Effector memory CD4-positive, alpha-beta T cell (primary cell): ENCODE measurements around the gene ATP5PD.
A peak's percentile ranks its signal among the peaks of the same experiment; 100 is the strongest.
"Not testable (repeated sequence)": the region's sequence is repeated elsewhere in the genome, so short reads cannot be mapped to it uniquely, and the experiment has no call there.

ENCODE experiments used
- DNase-seq, 3 donors: peaks; one replicate each; pipeline ENCODE4 v3.0.0-alpha.2; 2020
- H3K27ac ChIP-seq: 2 replicates; pipeline ENCODE4 v1.7.0; 2013; ENCODE audit warnings: mild to moderate bottlenecking, low read length, moderate library complexity; ENCODE audit not compliant: insufficient read depth, poor library complexity, severe bottlenecking
- H3K27me3 ChIP-seq: replicated peaks from 2 replicates; pipeline ENCODE4 v1.7.0; 2013; ENCODE audit warnings: mild to moderate bottlenecking, low read length; ENCODE audit not compliant: insufficient read depth, control insufficient read depth, poor library complexity, severe bottlenecking
- H3K36me3 ChIP-seq: 2 replicates; pipeline ENCODE4 v1.7.0; 2013; ENCODE audit warnings: mild to moderate bottlenecking, low read length, moderate library complexity; ENCODE audit not compliant: control insufficient read depth, insufficient read depth
- H3K4me1 ChIP-seq: 2 replicates; pipeline ENCODE4 v1.7.0; 2013; ENCODE audit warnings: low read length, mild to moderate bottlenecking; ENCODE audit not compliant: control insufficient read depth, insufficient read depth, poor library complexity, severe bottlenecking
- H3K4me3 ChIP-seq: 2 replicates; pipeline ENCODE4 v1.7.0; 2013; ENCODE audit warnings: low read length, low read depth, mild to moderate bottlenecking; ENCODE audit not compliant: insufficient read depth, poor library complexity, severe bottlenecking
- H3K9me3 ChIP-seq: 2 replicates; pipeline ENCODE4 v1.7.0; 2013; ENCODE audit warnings: mild to moderate bottlenecking, low read length, moderate library complexity; ENCODE audit not compliant: control insufficient read depth

ATP5PD gene

GRCh38 chr17:75049706-75050105, 2.9 kb upstream of the ATP5PD start:
- Histone ChIP-seq H3K27ac (no peak overlapping the region), H3K4me3 (no peak overlapping the region), H3K27me3 (no peaks in the 10 kb centered on the region), H3K9me3 (no peaks in the 10 kb centered on the region), H3K4me1 (peaks cover 10% of the 10 kb centered on the region), H3K36me3 (peaks cover 25% of the 10 kb centered on the region)
- no peak for DNase-seq

DNA sequence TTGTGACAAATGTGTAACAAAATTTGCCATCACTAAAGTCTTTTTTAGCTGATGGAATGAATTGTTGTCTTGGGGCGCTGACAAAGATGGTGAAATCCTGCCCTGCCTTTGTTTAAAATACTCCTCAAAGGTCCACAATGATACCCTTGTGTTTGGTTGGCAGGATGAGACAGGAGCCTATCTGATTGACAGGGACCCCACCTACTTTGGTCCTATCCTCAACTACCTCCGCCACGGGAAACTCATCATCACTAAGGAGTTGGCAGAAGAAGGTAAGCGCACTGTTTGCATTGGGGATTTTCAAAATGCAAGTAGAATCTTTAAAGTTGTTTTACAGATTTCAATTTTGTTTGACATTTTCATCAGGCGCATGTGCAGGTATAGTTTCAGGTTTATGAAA, 2.3 kb upstream of the ATP5PD start:
- Histone ChIP-seq H3K9me3 (no peaks in the 10 kb centered on the region), H3K36me3 (peaks cover 22% of the 10 kb centered on the region), H3K4me3 (no peak overlapping the region), H3K27ac (no peak overlapping the region), H3K27me3 (no peaks in the 10 kb centered on the region), H3K4me1 (peaks cover 10% of the 10 kb centered on the region)
- DNase-seq = no peak

DNA sequence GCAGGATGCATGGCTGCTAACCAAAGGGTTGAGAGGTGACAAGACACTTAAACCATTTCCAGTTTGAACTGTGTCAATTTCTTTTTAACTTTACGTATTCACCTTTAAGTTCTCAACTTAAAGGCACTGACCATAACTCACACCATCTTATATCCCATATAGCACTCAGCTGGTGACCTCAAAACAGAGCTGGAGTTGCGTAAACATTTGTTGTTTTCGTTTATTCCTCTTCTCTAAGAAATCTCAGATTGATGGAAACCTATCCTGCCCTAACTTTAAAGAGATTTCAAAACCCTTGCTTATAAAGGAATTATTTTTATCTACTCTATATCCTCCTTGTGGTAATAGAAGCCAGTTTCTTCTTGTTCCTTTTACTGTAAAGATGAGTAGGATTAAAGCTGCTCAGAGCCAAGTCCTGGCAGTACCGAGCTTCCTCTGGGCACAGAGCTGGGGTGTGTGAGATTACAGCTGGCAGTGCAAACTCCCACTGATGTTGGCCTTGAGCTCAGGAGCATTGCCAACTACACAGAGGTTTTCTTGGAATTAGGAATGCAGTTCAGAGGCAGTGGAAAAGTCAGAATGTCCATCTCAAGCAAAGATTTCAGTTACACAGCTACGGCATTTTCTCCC, 1.6 kb upstream of the ATP5PD start:
- Histone ChIP-seq H3K36me3 (peaks cover 16% of the 10 kb centered on the region), H3K4me1 (peaks cover 10% of the 10 kb centered on the region), H3K27ac (peak overlapping the region; percentile 58), H3K27me3 (no peaks in the 10 kb centered on the region), H3K9me3 (no peaks in the 10 kb centered on the region), H3K4me3 (peak overlapping the region; percentile 100)
- no peak for DNase-seq

DNA sequence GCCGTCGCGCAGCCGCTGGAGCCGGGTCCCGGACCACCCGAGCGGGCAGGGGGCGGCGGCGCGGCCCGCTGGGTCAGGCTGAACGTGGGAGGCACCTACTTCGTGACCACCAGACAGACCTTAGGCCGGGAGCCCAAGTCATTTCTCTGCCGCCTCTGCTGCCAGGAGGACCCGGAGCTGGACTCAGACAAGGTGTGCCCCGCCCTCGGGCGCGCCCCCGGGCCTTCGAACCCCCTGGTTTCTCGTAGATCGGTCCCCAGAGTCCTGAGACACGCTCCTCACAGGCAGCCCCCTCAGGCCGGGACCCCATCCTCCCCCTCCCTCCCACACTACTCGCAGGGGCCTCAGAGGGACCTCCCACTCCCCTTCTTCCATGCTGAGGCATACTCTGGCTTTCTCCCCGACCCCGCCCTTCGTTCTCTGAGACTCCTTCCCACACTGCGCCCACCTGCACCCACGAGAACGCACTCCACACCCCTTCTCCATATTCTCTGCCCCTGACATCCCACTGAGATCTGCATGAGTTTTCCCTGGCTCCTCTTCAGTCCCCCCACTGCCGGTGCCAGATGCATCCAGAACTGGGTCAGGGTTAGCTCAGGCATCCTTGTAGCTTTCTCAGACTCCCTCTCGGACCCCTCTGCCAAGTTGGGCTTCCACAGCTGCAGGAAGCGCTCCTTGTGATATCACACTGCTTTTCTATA, 779 bp upstream of the ATP5PD start:
- H3K27me3 ChIP-seq = no peaks in the 10 kb centered on the region
- H3K4me3 ChIP-seq = peak overlapping the region; percentile 100
- H3K36me3 ChIP-seq = peaks cover 8% of the 10 kb centered on the region
- no peaks in the 10 kb centered on the region for H3K9me3 ChIP-seq
- peak overlapping the region; percentile 58 for H3K27ac ChIP-seq
- H3K4me1 ChIP-seq = peaks cover 10% of the 10 kb centered on the region
- DNase-seq = no peak

GRCh38 chr17:75045946-75046406, 793 bp downstream of the ATP5PD start:
- not testable (repeated sequence) for H3K9me3 ChIP-seq, H3K4me1 ChIP-seq, H3K27me3 ChIP-seq, DNase-seq
- H3K36me3 ChIP-seq = peaks cover 12% of the 10 kb centered on the region
- peak overlapping the region; percentile 87 for H3K27ac ChIP-seq
- peak overlapping the region; percentile 100 for H3K4me3 ChIP-seq

DNA sequence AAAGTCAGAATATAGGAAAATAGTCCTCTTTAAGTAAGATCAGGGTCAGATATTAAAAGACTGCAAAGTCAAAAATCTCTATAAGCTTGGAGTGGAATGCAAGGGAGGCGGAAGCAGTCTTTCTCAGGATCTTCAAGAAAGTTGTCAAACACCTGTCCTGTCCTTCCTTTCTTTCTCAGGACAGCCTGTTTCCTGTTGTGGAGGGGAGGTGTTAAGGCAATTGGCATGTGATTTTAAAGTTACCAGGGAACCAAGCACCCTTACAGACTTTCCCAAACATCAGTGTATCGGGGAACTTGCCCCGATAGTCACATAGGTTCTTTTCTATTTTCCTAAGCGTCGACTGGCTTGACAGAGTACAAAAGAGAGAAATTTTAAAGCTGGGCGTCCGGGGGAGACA, 2.1 kb downstream of the ATP5PD start:
- Histone ChIP-seq H3K27me3 (no peaks in the 10 kb centered on the region), H3K27ac (no peak overlapping the region), H3K4me3 (no peak overlapping the region), H3K36me3 (peaks cover 25% of the 10 kb centered on the region), H3K4me1 (peaks cover 10% of the 10 kb centered on the region), H3K9me3 (no peaks in the 10 kb centered on the region)
- no peak for DNase-seq

DNA sequence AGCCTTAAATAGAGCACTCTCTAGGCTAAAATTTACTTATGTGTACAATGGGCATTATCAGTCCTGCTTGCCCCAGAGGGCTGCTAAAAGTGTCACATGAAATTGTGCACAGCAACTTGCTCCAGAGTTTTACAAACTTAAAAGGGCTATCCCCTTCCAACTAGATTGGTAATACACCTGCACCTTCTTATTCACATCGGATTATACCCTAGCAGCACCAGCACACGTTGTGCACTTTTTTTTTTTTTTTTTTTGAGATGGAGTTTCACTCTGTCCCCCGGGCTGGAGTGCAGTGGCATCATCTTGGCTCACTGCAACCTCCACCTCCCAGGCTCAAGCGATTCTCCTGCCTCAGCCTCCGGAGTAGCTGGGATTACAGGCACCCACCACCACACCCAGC, 3.0 kb downstream of the ATP5PD start:
- H3K4me1 ChIP-seq, H3K9me3 ChIP-seq, H3K27ac ChIP-seq, H3K4me3 ChIP-seq, H3K27me3 ChIP-seq, DNase-seq: not testable (repeated sequence)
- H3K36me3 ChIP-seq = peaks cover 34% of the 10 kb centered on the region

DNA sequence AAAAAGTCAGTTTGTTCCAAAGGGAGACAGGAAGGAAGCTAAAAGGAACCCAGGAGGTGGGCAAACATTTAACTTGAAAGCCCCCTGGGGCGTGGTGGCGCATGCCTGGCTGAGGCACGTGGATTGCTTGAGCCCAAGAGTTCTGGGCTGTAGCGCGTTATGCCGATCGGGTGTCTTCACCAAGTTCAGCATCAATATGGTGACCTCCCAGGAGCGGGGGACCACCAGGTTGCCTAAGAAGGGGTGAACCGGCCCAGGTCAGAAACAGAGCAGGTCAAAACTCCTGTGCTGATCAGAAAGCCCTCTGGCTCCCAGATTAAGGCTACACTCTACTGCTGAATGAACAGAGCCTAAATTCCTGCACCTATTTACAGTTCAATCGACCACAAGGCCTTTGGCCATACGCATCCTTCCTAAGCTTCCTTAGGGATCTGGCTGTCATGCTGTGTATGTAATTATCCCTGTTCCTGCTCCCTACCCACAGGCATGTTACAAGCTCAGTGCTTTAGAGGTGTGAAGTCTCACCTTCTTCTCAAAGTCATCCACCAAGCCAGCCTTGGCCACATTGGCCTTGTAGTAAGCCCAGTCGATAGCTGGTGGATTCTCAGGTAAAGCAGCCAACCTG, 5.0 kb downstream of the ATP5PD start:
- Histone ChIP-seq H3K9me3 (no peaks in the 10 kb centered on the region), H3K4me1 (peaks cover 5% of the 10 kb centered on the region), H3K4me3 (no peak overlapping the region), H3K27me3 (no peaks in the 10 kb centered on the region), H3K36me3 (peaks cover 40% of the 10 kb centered on the region), H3K27ac (no peak overlapping the region)
- DNase-seq = no peak

DNA sequence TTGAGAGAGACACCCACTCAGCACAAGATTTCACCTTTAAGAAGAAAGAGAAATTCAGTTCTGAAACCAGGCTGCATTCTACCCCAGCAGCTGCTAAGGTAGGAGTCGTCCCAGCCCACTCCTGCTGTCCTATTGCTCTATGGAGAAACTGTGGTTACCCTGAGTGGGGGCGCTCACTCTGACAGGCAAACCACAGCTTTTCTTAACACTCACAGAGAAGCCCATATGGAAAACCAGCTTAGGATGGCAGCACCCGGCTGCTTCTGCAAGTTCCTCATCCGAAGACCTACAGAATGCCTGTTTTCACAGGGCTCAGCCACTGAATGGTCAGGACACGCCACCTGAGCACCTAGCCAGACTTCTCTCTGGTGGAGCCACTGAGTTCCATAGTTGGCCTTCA, 7.5 kb downstream of the ATP5PD start:
- H3K4me1 ChIP-seq = peaks cover 26% of the 10 kb centered on the region
- H3K27me3 ChIP-seq = no peaks in the 10 kb centered on the region
- no peaks in the 10 kb centered on the region for H3K9me3 ChIP-seq
- no peak overlapping the region for H3K4me3 ChIP-seq
- DNase-seq = no peak
- peaks cover 40% of the 10 kb centered on the region for H3K36me3 ChIP-seq
- no peak overlapping the region for H3K27ac ChIP-seq

DNA sequence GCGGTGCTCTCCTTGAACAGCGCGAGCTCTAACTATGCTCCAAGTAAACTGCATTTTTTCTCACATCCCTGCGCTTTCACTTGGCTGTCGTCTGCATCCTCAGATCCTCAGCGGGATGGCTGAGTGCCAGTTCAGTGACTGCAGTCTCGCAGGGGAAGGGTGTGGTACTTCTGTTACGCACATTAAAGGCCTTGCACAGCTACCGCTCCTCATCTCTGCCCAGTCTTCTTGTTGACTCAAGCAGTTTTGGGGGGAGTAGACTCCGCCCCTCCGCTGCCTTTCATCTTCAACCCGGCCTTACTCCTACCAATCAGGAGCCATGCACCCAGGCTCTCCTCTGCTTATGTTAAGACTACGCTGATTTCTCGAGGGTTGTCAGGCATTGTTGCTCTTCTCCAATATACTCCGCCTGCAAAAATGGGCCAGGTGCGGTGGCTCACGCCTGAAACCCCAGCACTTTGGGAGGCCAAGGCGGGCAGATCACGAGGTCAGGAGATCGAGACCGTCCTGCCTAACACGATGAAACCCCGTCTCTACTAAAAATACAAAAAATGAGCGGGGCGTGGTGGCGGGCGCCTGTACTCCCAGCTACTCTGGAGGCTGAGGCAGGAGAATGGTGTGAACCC, 10.0 kb downstream of the ATP5PD start:
- Histone ChIP-seq H3K4me1 (peaks cover 46% of the 10 kb centered on the region), H3K4me3 (peak overlapping the region; percentile 9), H3K27ac (peak overlapping the region; percentile 69), H3K27me3 (no peaks in the 10 kb centered on the region), H3K9me3 (no peaks in the 10 kb centered on the region), H3K36me3 (peaks cover 35% of the 10 kb centered on the region)
- peak; percentile 81 to 93 (median 86) for DNase-seq
